Measurements from ENCODE around the gene SLN. TPM values are rescaled to one million over a fixed set of nuclear protein-coding genes. Genes with fewer than 3 reads are reported as not detected.

SLN gene
- total RNA-seq, 1 experiment from 2014 or later: 0.40 TPM

GRCh38 chr11:107699371-107700285 lies 12.2 kb downstream of the SLN start:
- Histone ChIP-seq H3K9me2 (replicated peaks; ENCODE audit: low read length) (0 out of 2 replicates have a peak, but pooled peaks cover 3% of the 10 kb centered on the region), H3K9ac (ENCODE audit: low read length) (no peak overlapping the region), H3K4me1 (ENCODE audit: insufficient read depth, low read length) (peaks cover 37% of the 10 kb centered on the region), H3K27ac (ENCODE audit: low read length) (no peak overlapping the region), H3K27me3 (ENCODE audit: low read length) (no peaks in the 10 kb centered on the region), H3K79me2 (ENCODE audit: low read length) (no peaks in the 10 kb centered on the region), H2AFZ (ENCODE audit: low read length) (no peak overlapping the region), H3K4me2 (ENCODE audit: low read length) (no peak overlapping the region), H3K9me3 (ENCODE audit: low read length) (no peaks in the 10 kb centered on the region), H3K4me3 (ENCODE audit: low read length) (no peak overlapping the region), H3K36me3 (ENCODE audit: low read depth, low read length) (no peaks in the 10 kb centered on the region), H4K20me1 (ENCODE audit: low read length) (no peaks in the 10 kb centered on the region), H3F3A (ENCODE audit: low read length, unreplicated experiment) (peaks cover 7% of the 10 kb centered on the region)
- intact Hi-C loops (cut with micrococcal nuclease): no loop called here
- ATAC-seq (no peak), DNase-seq (no peak)
- POLR2A ChIA-PET (ENCODE audit: unreplicated experiment): no interaction called here
- CTCF ChIA-PET: no interaction called here
- TF ChIP-seq EZH2phosphoT487 (IDR thresholded peaks at IDR 0.05; ENCODE audit: borderline replicate concordance, low read length) (no peak), EZH2 (IDR thresholded peaks at IDR 0.05; ENCODE audit: low read length, unreplicated experiment) (no peak)
- TF ChIP-seq, protein P1, sequence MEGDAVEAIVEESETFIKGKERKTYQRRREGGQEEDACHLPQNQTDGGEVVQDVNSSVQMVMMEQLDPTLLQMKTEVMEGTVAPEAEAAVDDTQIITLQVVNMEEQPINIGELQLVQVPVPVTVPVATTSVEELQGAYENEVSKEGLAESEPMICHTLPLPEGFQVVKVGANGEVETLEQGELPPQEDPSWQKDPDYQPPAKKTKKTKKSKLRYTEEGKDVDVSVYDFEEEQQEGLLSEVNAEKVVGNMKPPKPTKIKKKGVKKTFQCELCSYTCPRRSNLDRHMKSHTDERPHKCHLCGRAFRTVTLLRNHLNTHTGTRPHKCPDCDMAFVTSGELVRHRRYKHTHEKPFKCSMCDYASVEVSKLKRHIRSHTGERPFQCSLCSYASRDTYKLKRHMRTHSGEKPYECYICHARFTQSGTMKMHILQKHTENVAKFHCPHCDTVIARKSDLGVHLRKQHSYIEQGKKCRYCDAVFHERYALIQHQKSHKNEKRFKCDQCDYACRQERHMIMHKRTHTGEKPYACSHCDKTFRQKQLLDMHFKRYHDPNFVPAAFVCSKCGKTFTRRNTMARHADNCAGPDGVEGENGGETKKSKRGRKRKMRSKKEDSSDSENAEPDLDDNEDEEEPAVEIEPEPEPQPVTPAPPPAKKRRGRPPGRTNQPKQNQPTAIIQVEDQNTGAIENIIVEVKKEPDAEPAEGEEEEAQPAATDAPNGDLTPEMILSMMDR (conservative IDR thresholded peaks at IDR 0.05; ENCODE audit: low read depth, low read length): no peak
- no TSS peak for BruUV-seq (replicated peaks)

DNA sequence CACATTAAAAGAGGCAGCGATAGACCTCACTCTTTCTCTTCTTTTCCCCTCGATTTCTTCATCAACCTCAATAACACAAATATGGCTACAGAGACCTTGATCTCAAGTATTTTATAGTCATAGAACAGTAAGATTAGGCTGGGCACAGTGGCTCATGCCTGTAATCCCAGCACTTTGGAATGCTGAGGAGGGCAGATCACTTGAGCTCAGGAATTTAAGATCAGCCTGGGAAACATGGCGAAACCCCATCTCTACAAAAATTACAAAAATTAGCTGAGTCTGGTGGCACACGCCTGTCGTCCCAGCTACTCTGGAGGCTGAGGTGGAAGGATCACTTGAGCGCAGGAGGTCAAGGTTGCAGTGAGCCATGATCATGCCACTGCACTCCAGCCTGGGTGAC lies 14.6 kb downstream of the SLN start:
- DNase-seq (no peak), ATAC-seq (no peak)
- no TSS peak for BruUV-seq (replicated peaks)
- Histone ChIP-seq H3K27me3 (ENCODE audit: low read length) (no peaks in the 10 kb centered on the region), H3K9me2 (replicated peaks; ENCODE audit: low read length) (no peaks in the 10 kb centered on the region), H3K27ac (ENCODE audit: low read length) (no peak overlapping the region), H3F3A (ENCODE audit: low read length, unreplicated experiment) (peaks cover 7% of the 10 kb centered on the region), H3K4me3 (ENCODE audit: low read length) (no peak overlapping the region), H3K9me3 (ENCODE audit: low read length) (no peaks in the 10 kb centered on the region), H3K36me3 (ENCODE audit: low read depth, low read length) (no peaks in the 10 kb centered on the region), H2AFZ (ENCODE audit: low read length) (no peak overlapping the region), H3K4me1 (ENCODE audit: insufficient read depth, low read length) (peaks cover 20% of the 10 kb centered on the region), H4K20me1 (ENCODE audit: low read length) (no peaks in the 10 kb centered on the region), H3K9ac (ENCODE audit: low read length) (no peak overlapping the region), H3K79me2 (ENCODE audit: low read length) (no peaks in the 10 kb centered on the region), H3K4me2 (ENCODE audit: low read length) (no peak overlapping the region)
- POLR2A ChIA-PET (ENCODE audit: unreplicated experiment): interaction anchor here (0.6 kb wide), 1 partner anchor 276 kb away, joined by 3 read pairs; no protein-coding TSS in a partner anchor
- CTCF ChIA-PET: no interaction called here
- TF ChIP-seq EZH2phosphoT487 (IDR thresholded peaks at IDR 0.05; ENCODE audit: borderline replicate concordance, low read length): no peak
- intact Hi-C loops (cut with micrococcal nuclease): no loop called here

DNA sequence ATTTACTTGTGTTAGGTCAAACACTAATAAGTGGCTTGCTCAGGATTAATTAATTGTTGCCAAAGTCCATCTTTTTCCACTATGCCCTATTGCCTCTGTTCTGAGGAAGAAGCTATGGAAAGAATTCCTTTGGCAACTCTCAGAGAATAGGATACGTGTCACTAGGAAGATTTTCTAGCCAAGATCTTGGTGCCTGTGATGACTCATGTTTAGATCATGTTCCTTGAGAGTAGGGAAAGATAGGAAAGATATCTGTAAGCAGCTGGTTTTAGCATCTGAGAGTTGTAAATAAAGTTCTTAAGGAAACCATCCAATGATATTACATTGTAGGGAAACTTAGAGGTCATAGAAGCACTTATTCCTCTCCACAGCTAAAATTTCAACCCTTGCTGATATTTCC lies 15.7 kb downstream of the SLN start:
- Histone ChIP-seq H2AFZ (ENCODE audit: low read length) (no peak overlapping the region), H4K20me1 (ENCODE audit: low read length) (no peaks in the 10 kb centered on the region), H3K9ac (ENCODE audit: low read length) (no peak overlapping the region), H3K27me3 (ENCODE audit: low read length) (0 out of 2 replicates have a peak, but pooled peaks cover 6% of the 10 kb centered on the region), H3K36me3 (ENCODE audit: low read depth, low read length) (no peaks in the 10 kb centered on the region), H3K9me3 (ENCODE audit: low read length) (no peaks in the 10 kb centered on the region), H3K27ac (ENCODE audit: low read length) (0 out of 2 replicates have a peak overlapping the region, but pooled peaks have one; percentile 4), H3K79me2 (ENCODE audit: low read length) (no peaks in the 10 kb centered on the region), H3K4me1 (ENCODE audit: insufficient read depth, low read length) (peaks cover 22% of the 10 kb centered on the region), H3K4me3 (ENCODE audit: low read length) (no peak overlapping the region), H3F3A (ENCODE audit: low read length, unreplicated experiment) (peaks cover 7% of the 10 kb centered on the region), H3K9me2 (replicated peaks; ENCODE audit: low read length) (no peaks in the 10 kb centered on the region), H3K4me2 (ENCODE audit: low read length) (0 out of 2 replicates have a peak overlapping the region, but pooled peaks have one; percentile 0)
- peak; percentile 99 for DNase-seq
- ChIA-PET CTCF (interaction anchor here (0.5 to 0.6 kb wide), 4 partner anchors 34 to 207 kb away, joined by 3 to 5 read pairs (median 3); no protein-coding TSS in a partner anchor), POLR2A (ENCODE audit: unreplicated experiment) (no interaction called here)
- BruUV-seq (replicated peaks): no TSS peak
- peak; percentile 97 for ATAC-seq
- TF ChIP-seq EZH2 (IDR thresholded peaks at IDR 0.05; ENCODE audit: low read length, unreplicated experiment) (no peak), EZH2phosphoT487 (IDR thresholded peaks at IDR 0.05; ENCODE audit: borderline replicate concordance, low read length) (no peak)
- TF ChIP-seq, protein P1 (conservative IDR thresholded peaks at IDR 0.05; ENCODE audit: low read depth, low read length): no peak
- intact Hi-C loops (cut with micrococcal nuclease): no loop called here
